HepG2 (cell line): Measurements from ENCODE around the gene FSD2. TPM values are rescaled to one million over a fixed set of nuclear protein-coding genes. Genes with fewer than 3 reads are reported as not detected.

Experiments
- HNF1A ChIP-seq, 2 experiments: sonication (generic) in 1 of 2; formaldehyde crosslinking in 1 of 2; IDR thresholded peaks; 2 replicates each; pipeline versions ENCODE4 v1.4.0 to v1.6.1; 2016 to 2020; ENCODE audit warnings: borderline replicate concordance in 1 of 2, low read depth in 1 of 2, mild to moderate bottlenecking in 1 of 2, missing genetic modification reagents in 1 of 2
- KDM6A ChIP-seq: IDR thresholded peaks from 2 replicates; pipeline ENCODE4 v1.6.1; 2016; ENCODE audit warnings: low read depth
- NFAT5 ChIP-seq: sonication (generic); formaldehyde crosslinking; IDR thresholded peaks from 2 replicates; pipeline ENCODE4 v1.4.0; 2020; ENCODE audit warnings: missing genetic modification reagents
- RBAK ChIP-seq: sonication (generic); formaldehyde crosslinking; IDR thresholded peaks from 2 replicates; pipeline ENCODE4 v1.5.1; 2020; ENCODE audit warnings: mild to moderate bottlenecking, missing genetic modification reagents
- SATB2 ChIP-seq: sonication (generic); formaldehyde crosslinking; IDR thresholded peaks from 2 replicates; pipeline ENCODE4 v1.5.0; 2020; ENCODE audit warnings: missing genetic modification reagents
- TFDP2 ChIP-seq: sonication (generic); formaldehyde crosslinking; IDR thresholded peaks from 2 replicates; pipeline ENCODE4 v1.4.0; 2020; ENCODE audit warnings: missing genetic modification reagents
- ZBTB21 ChIP-seq: sonication (generic); formaldehyde crosslinking; IDR thresholded peaks from 2 replicates; pipeline ENCODE4 v1.4.0; 2020; ENCODE audit warnings: missing genetic modification reagents
- ZNF382 ChIP-seq: sonication (generic); formaldehyde crosslinking; IDR thresholded peaks from 2 replicates; pipeline ENCODE4 v1.5.0; 2020; ENCODE audit warnings: missing genetic modification reagents, mild to moderate bottlenecking, borderline replicate concordance
- ZNF446 ChIP-seq: sonication (generic); formaldehyde crosslinking; IDR thresholded peaks from 2 replicates; pipeline ENCODE4 v1.5.0; 2020; ENCODE audit warnings: mild to moderate bottlenecking, missing genetic modification reagents
- ZNF564 ChIP-seq: sonication (generic); formaldehyde crosslinking; IDR thresholded peaks from 2 replicates; pipeline ENCODE4 v1.8.1; 2023; ENCODE audit warnings: mild to moderate bottlenecking, missing genetic modification reagents
- ZNF737 ChIP-seq: sonication (generic); formaldehyde crosslinking; IDR thresholded peaks from 2 replicates; pipeline ENCODE4 v1.5.0; 2020; ENCODE audit warnings: missing genetic modification reagents, mild to moderate bottlenecking, borderline replicate concordance
- polyA plus RNA-seq, 8 experiments: library from polyadenylated mRNA; depleted of rRNA in 3 of 8; stranded (reverse) in 7 of 8; unstranded in 1 of 8; fragments of >200 nt; fragmentation: Illumina TruSeq in 4 of 8; extraction: Trizol in 4 of 8; gene quantifications; 2 replicates each; pipeline versions ENCODE4 v1.2.1 to v1.2.3, GENCODE V29; 2011 to 2016; ENCODE audit warnings: low read depth in 4 of 8, missing spikeins in 1 of 8, mixed read lengths in 1 of 8; ENCODE audit not compliant: insufficient read depth in 1 of 8
- total RNA-seq, 5 experiments: library from RNA; depleted of rRNA; stranded (reverse); fragments of >200 nt; fragmentation: Illumina TruSeq; extraction: Trizol; gene quantifications; 2 replicates each; pipeline ENCODE4 v1.2.3, GENCODE V29; 2016; ENCODE audit warnings: low read depth in 1 of 5

FSD2 gene
- total and polyA plus RNA-seq, 2 of the 13 experiments (the other 11 are each of a cell fraction or from before 2014, with no cell fraction given) = not detected

- TF ChIP-seq HNF1A (IDR thresholded peaks at IDR 0.05; ENCODE audit: low read depth) (no peak), HNF1A (CRISPR knock-in tag; IDR thresholded peaks at IDR 0.05; ENCODE audit: borderline replicate concordance) (0 out of 2 replicates have a peak, but pooled peaks have one; percentile 35), KDM6A (CRISPR knock-in tag) (no peak), NFAT5 (CRISPR knock-in tag) (no peak), TFDP2 (CRISPR knock-in tag) (peak; percentile 63; the same call in 1 of the 2 replicates), ZNF382 (CRISPR knock-in tag) (no peak), ZBTB21 (CRISPR knock-in tag) (no peak), ZNF564 (CRISPR knock-in tag) (no peak), ZNF446 (no peak), SATB2 (CRISPR knock-in tag) (no peak), RBAK (CRISPR knock-in tag) (no peak), ZNF737 (CRISPR knock-in tag) (no peak)
Observed at GRCh38 chr15:82809308-82810060, 3.6 kb upstream of the FSD2 start, which contains the start of gene WHAMM (continued).
